ENCODE data around the gene REV1.
A peak's percentile ranks its signal among the peaks of the same experiment; 100 is the strongest.
"Not testable (repeated sequence)": the region's sequence is repeated elsewhere in the genome, so short reads cannot be mapped to it uniquely, and the experiment has no call there.

REV1 gene
- 52.1 to 77.0 (median 76.6) reads per million in 3 experiments for total RNA-seq

- DNase-seq, result peak; percentile 94
These were observed at the start of gene REV1 for GRCh38 chr2:99489761-99490622. Gene REV1, minus strand, starts transcription at chr2:99490017. Its CDS starts 25,042 bp downstream, at chr2:99464975.

DNA sequence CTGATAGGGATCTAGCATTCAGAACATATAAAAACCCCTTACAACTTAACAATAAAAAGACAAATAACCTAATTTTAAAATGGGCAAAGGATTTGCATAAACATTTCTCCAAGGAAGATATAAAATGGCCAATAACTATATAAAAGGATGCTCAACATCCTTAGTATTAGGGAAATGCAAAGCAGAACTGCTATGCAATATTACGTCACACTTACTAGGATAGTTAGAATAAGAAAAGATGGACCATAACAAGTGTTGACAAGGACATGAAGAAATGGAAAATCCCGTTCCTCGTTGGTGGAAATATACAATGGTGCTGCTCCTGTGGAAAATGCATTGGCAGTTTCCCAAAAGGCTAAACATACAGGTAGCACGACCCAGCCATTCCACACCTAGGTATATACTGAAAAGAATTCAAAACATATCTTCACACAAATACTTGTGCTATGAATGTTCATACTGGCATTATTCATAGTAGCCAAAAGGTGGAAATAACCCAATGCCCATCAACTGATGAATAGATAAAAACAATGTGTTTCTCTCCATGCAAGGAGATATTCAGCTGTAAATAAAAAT lies 48.2 kb upstream of the REV1 start:
- DNase-seq, result no peak

DNA sequence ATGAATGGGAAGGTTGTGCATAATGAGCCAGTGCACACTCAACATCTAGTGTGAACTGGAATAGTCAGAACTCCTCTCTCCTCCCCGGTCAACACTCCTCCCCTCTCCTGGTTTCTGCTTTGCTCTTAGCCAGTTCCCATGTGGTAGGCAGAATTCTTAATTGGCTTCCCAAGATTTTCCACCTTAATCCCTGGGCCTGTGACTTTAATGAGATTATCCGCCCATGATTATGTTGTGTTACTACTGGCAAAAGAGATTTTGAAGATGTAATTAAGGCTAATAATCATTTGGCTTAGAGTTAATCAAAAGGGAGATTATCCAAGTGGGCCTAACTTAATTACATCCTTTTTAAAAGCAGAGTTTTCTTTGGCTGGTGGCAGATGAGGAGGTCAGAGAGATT lies 34.2 kb upstream of the REV1 start:
- no peak for DNase-seq

DNA sequence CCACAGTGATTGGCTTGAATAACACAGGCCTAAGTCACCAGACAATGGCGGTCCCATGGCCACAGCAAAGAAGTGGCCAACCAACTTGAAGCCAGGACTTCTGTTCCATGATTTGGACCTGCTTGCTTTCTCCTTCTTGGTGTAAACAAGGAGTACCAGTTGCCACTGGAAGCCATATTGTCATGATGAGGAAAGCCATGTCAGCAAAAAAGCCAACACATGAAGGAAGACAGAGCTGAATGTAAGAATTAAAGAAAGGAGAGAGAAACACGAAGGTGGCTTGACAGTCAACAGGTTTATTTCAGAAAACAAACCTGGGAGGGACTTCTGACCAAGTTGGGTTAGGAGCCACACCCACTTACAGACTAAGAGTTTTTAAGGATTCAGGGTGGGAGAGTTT lies 32.3 kb upstream of the REV1 start:
- no peak for DNase-seq

DNA sequence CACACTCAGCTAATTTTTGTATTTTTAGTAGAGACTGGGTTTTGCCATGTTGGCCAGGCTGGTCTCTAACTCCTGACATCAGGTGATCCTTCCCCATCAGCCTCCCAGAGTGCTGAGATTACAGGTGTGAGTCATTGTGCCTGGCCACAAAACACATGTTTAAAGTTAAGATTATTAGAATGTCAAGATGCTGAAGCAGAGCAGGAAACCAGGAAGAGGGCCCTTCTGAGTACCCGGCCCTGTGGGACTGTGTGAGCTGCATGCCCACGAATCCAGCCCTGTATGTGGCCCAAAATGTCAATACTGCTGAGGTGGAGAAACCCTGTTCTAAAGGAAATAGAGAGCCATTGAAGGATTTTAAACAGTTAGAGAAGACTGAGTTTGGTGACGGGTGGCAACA lies 31.0 kb upstream of the REV1 start:
- DNase-seq, result no peak

GRCh38 chr2:99520195-99520594 lies 30.4 kb upstream of the REV1 start:
- no peak for DNase-seq

DNA sequence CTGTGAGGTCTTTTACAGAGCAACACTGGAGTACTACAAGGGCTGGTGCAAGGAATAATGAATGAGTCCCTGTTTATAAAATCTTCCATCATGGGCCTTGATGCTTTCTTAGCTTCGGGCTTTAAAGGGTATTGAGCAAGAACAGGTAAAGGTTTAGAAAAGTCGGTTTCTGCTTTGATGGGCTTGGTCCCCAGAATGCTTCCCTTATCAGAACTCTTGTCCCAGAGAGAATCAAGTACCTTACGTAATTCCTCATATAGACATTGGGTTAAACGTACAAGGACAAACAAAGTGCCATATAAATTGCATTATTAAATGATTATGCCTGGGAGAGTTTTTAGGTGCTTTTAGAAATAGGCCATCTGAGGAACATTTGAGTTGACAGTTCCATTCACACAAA lies 24.5 kb upstream of the REV1 start:
- no peak for DNase-seq

GRCh38 chr2:99512181-99512591 lies 22.4 kb upstream of the REV1 start:
- no peak for DNase-seq

- DNase-seq, result no peak
These were observed 19.6 kb upstream of the REV1 start for GRCh38 chr2:99509387-99509786.

DNA sequence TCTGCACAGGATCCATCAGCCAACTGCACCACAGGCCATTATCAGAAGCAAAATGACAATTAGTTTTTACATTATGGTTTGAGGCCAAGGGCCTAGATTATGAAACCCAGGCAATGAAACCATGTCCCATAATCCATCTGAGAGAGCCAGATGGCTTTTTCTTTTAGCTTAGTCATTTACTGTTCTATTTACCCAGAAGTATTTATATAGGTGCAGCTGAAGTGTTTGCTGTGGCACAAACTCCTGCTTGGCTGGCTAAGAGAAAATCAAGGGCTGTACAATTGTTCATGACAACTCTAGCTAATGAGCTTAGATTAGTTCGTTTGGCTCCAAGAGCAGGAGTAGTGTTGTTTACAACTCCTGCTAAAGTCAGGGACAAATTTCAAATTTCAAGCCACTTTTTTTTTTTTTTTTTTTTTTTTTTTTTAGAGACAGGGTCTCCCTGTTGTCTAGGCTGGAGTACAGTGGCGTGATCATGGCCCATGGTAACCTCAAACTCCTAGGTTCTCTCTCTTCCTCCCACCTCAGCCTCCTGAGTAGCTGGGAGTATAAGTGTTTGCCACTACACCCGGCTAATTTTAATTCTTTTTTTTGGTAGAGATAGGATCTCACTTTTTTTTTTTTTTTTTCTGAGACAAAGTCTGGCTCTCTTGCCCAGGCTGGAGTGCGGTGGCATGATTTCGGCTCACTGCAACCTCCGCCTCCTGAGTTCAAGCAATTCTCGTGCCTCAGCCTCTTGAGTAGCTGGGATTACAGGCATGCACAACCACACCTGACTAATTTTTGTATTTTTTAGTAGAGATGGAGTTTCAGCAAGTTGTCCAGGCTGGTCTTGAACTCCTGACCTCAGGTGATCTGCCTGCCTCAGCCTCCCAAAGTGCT lies 18.4 kb upstream of the REV1 start:
- no peak for DNase-seq

- no peak for DNase-seq
These were observed 15.2 kb upstream of the REV1 start for GRCh38 chr2:99504844-99505584.

DNA sequence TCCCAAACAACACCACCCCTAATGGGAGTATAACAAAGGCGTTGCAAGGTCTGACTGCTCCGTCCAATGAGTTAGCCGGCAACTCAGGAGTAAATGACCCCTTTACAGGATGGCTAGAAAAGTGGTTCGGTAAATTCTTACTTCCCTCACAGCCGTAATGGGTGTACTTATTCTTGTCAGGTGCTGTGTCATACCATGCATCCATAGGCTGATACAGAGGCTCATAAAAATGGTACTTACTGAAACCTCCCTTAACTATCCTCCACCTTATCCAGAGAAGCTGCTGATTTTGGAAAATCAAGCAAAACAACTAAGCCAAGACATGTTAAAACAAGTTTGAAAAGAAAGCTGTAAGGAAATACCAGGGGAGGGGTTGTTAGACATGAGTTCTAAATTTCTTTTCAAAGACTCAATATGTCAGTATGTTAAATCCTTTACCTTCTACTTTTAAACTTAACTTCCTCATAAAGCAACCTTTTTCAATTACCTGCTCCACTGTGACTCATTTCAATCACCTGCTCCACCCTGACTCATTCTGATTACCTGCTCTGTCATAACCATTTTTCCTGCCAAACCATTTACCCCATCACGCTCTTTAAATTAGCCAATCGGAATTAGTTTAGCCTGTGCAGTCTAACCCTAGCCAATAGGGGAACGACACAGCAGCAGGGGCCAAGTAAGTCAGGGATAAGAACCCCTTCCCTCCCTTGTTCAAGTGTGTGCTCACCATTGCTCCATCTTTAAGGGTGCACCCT lies 14.0 kb upstream of the REV1 start:
- not testable (repeated sequence) for DNase-seq

- DNase-seq, result no peak
These were observed 6.2 kb upstream of the REV1 start for GRCh38 chr2:99496021-99496420.

DNA sequence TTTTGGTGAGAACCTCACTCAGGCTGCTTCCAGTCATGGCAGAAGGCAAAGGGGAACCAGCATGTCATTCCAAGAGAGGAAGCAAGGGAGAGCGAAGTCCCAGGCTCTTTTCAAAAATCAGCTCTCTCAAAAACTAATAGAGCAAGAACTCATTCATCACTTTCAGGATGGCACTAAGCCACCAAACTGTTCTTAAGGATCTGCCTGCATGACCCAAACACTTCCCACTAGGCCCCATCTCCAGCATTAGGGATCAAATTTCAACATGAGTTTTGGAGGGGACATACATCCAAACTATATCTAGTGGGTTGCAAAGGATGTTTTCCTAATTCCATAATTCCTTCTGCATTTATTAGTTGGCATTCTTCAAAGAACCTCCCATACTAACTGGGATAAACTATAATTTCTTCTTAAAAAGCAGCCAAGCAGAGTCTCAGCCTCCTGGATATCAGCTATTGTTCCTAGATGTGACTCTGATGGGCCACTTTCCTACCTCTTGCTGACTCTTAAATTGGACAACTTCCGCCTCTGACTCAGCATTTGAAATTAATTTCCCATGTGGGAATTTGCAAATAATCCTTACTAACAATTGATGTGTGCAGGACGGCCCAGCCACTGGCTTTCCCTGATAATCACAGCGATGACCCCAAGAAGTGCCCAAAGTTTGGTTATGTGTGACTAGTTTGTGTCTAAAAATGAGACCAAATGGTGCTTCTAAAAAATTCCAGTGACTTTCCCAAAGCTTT lies 5.5 kb upstream of the REV1 start:
- no peak for DNase-seq

DNA sequence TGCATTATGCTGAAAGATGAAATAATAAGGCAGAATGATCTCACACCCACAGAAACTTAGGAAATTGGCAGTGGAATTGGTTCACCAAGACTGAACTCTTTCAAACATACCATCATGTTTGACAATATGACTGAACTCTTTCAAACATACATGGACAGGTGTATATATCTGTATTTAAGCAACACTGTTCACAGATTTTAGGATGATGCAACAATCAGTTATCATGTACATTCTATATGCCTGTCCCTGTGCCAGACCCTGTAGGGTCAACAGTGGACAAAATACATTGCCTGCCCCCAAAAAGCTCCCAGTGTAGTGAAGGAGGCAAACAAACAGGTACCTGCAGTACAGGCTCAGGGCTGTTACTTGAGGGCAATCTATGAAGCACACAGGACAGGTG lies 2.9 kb upstream of the REV1 start:
- no peak for DNase-seq

DNA sequence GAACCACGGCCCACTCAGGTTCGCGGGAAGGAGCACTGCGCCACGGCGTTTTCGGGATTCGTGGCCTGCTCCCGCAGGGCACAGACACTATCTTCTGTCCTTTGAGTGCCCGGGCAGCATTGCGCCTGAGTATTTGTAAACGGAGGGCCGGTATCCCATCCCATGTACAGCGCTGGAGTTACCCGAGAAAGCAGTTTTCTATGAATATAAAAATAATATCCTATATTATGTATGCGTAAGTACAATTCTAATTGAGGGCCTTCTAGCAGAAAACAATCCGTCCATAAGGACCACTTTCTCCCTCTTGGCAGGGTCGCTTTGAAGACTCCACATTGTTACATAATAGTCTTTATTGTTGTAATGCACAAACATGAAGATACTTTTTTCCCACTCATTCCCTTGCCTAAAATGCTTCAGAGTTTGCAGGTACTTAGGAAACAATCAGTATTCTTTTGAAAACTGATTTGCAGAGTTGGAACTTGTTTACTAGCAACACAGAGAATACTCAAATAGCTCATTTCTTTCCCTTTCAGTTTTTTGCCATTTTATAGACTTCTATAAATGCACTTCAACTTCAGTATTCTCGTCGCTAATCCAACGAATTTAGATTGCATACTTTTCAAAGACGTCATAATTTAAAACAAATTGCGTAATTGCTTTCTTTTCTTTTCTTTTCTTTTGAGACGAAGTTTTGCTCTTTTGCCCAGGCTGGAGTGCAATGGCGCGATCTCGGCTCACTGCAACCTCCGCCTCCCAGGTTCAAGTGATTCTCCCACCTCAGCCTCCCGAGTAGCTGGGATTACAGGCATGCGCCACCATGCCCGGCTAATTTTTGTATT lies 1.0 kb upstream of the REV1 start:
- DNase-seq, result no peak

DNA sequence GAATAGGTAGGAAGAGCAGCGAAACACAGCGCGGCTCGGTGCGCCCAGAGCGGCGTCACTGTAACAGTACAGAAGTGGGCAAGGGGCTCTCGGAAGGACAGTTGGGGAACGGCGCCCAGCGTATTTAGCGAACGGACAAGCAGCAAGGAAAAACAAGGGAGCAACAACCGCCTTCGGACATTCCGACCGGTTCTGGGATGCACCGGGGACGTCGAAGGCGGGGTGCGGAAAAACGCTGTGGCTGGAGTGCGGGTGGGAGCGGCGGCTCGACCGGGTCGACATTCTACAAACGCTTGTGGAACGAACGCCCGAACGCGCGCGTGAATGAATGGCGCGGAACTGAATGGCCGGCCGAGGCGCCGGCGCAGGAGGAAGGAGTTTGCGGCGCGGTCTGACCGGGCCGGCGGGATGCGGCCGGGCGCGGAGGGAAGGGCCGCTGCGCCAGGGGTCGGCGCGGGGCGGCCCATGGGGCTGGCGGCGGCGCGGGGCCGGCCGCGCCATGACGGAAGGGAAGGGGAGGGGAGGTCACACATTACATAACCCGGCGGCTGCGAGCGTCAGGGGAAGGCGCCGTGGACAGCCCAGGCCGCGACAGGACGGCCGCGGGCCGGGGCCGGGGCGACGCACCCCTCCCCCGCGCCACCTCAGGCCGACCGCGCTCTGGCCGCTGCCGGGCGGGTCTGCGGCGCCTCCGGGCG lies 605 bp downstream of the REV1 start:
- DNase-seq, result peak; percentile 44

- peak; percentile 13 for DNase-seq
These were observed 1.2 kb downstream of the REV1 start for GRCh38 chr2:99488539-99489062.

DNA sequence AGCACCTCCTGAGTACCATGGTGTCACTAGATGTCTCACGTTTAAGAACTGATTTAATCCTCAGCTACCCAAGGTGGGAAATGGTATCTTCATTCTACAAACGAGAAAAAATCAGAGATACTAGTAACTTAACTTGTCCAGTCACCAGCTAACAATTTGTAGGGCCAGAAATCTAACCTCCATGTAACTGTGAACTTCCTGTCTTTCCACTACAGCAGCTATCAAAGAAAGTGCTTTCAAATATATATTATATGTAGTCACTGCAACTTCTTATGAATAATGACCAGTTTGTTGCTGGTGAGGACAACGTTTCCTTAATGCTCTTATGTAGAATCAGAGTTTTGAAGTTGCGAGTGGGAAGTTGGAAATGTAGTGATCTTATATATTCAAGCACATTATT lies 1.9 kb downstream of the REV1 start:
- no peak for DNase-seq

Data from central memory CD4-positive, alpha-beta T cell (primary cell).